GM12878 (cell line): ENCODE results near the gene ELOA. TPM values are rescaled to one million over a fixed set of nuclear protein-coding genes. Genes with fewer than 3 reads are reported as not detected.
A peak's percentile ranks its signal among the peaks of the same experiment; 100 is the strongest.

Experiments used
- BACH1 ChIP-seq: fragments of 450-650 bp; IDR thresholded peaks from 2 replicates; pipeline ENCODE4 v1.6.1; 2017; ENCODE audit warnings: mild to moderate bottlenecking, borderline replicate concordance
- BRCA1 ChIP-seq: IDR thresholded peaks from 2 replicates; pipeline ENCODE4 v1.6.1; 2011; ENCODE audit warnings: low read depth, low read length, improper control_type of control experiment
- CBFB ChIP-seq: IDR thresholded peaks from 2 replicates; pipeline ENCODE4 v1.6.1; 2016; ENCODE audit warnings: antibody characterized with exemption, low read depth
- CEBPB ChIP-seq, 2 experiments: fragments of 150-350 bp in 1 of 2; IDR thresholded peaks; 2 replicates each; pipeline ENCODE4 v1.6.1; 2012 to 2014; ENCODE audit warnings: low read depth in 2 of 2, low read length in 2 of 2, borderline replicate concordance in 1 of 2, inconsistent platforms in 1 of 2
- E4F1 ChIP-seq: fragments of 450-650 bp; IDR thresholded peaks from 2 replicates; pipeline ENCODE4 v1.6.1; 2018; ENCODE audit warnings: borderline replicate concordance, mild to moderate bottlenecking; ENCODE audit not compliant: partially characterized antibody
- EZH2 ChIP-seq: IDR thresholded peaks from 2 replicates; pipeline ENCODE4 v1.6.1; 2012; ENCODE audit warnings: low read depth, mild to moderate bottlenecking, control low read depth, inconsistent platforms, low read length, borderline replicate concordance; ENCODE audit not compliant: control insufficient read depth
- HCFC1 ChIP-seq: fragments of 150-350 bp; IDR thresholded peaks from 2 replicates; pipeline ENCODE4 v1.6.1; 2014; ENCODE audit warnings: low read length
- HDGF ChIP-seq: fragments of 450-650 bp; IDR thresholded peaks from 2 replicates; pipeline ENCODE4 v1.6.1; 2016; ENCODE audit warnings: antibody characterized with exemption
- KAT2A ChIP-seq: conservative IDR thresholded peaks from 2 replicates; pipeline ENCODE4 v1.6.1; 2011; ENCODE audit warnings: low read depth, low read length; ENCODE audit not compliant: control insufficient read depth
- NFIC ChIP-seq: IDR thresholded peaks from 2 replicates; pipeline ENCODE4 v1.6.1; 2012; ENCODE audit warnings: low read depth, mild to moderate bottlenecking, inconsistent platforms, low read length, moderate library complexity
- NFXL1 ChIP-seq: fragments of 450-650 bp; IDR thresholded peaks from 2 replicates; pipeline ENCODE4 v1.6.1; 2017; ENCODE audit warnings: antibody characterized with exemption, mild to moderate bottlenecking, borderline replicate concordance
- SMC3 ChIP-seq: IDR thresholded peaks from 2 replicates; pipeline ENCODE4 v1.6.1; 2011; ENCODE audit warnings: low read length, improper control_type of control experiment, borderline replicate concordance
- SREBF1 ChIP-seq: IDR thresholded peaks from 2 replicates; pipeline ENCODE4 v1.6.1; 2012; ENCODE audit warnings: mild to moderate bottlenecking, low read length
- SUPT20H ChIP-seq: IDR thresholded peaks from 2 replicates; pipeline ENCODE4 v1.6.1; 2011; ENCODE audit warnings: low read depth, mild to moderate bottlenecking, low read length, moderate library complexity, borderline replicate concordance; ENCODE audit not compliant: control insufficient read depth
- SUZ12 ChIP-seq: fragments of 200-600 bp; sonication (generic); IDR thresholded peaks from one replicate; pipeline ENCODE4 v1.6.1; 2018; ENCODE audit warnings: antibody characterized with exemption, mild to moderate bottlenecking; ENCODE audit not compliant: unreplicated experiment
- ZBTB11 ChIP-seq: fragments of 450-650 bp; formaldehyde crosslinking; IDR thresholded peaks from 2 replicates; pipeline ENCODE4 v1.5.0; 2022; ENCODE audit warnings: mild to moderate bottlenecking, missing genetic modification characterization
- ZNF207 ChIP-seq: fragments of 450-650 bp; IDR thresholded peaks from 2 replicates; pipeline ENCODE4 v1.6.1; 2014; ENCODE audit warnings: antibody characterized with exemption, mild to moderate bottlenecking, borderline replicate concordance
- ZNF24 ChIP-seq: fragments of 450-650 bp; IDR thresholded peaks from 2 replicates; pipeline ENCODE4 v1.6.1; 2017; ENCODE audit warnings: antibody characterized with exemption, mild to moderate bottlenecking
- ZNF687 ChIP-seq: fragments of 450-650 bp; IDR thresholded peaks from 2 replicates; pipeline ENCODE4 v1.6.1; 2017; ENCODE audit warnings: mild to moderate bottlenecking, moderate library complexity
- ZSCAN29 ChIP-seq: fragments of 450-650 bp; IDR thresholded peaks from 2 replicates; pipeline ENCODE4 v1.6.1; 2017; ENCODE audit warnings: mild to moderate bottlenecking, moderate library complexity
- polyA plus RNA-seq, 11 experiments: library from polyadenylated mRNA; depleted of rRNA in 4 of 11; unstranded in 6 of 11; stranded (reverse) in 5 of 11; fragments of >200 nt; fragmentation: Nextera tagmentation in 4 of 11; fragmentation: Illumina TruSeq in 1 of 11; extraction: Ambion mirVana in 4 of 11; extraction: Trizol in 1 of 11; gene quantifications; 1 replicate in 1 of 11; 2 replicates in 10 of 11; pipeline versions ENCODE4 v1.2.1 to v1.2.3, GENCODE V29; 2011 to 2016; ENCODE audit warnings: inconsistent platforms in 2 of 11, missing spikeins in 2 of 11, low read depth in 1 of 11
- total RNA-seq, 4 experiments: library from RNA; depleted of rRNA in 3 of 4; stranded (reverse); fragments of >200 nt in 3 of 4; fragmentation: Illumina TruSeq in 1 of 4; extraction: Trizol in 1 of 4; gene quantifications; 2 replicates each; pipeline versions ENCODE4 v1.2.1 to v1.2.3, GENCODE V29; 2013 to 2021

The ELOA gene
- total and polyA plus RNA-seq, 10 of the 15 experiments (the other 5 are each of a cell fraction or from before 2014, with no cell fraction given): 20.1 to 63.6 (median 39.8) TPM

- TF ChIP-seq SUZ12 (no peak), ZNF687 (no peak; the same call in 1 of the 2 replicates), EZH2 (no peak), SUPT20H (no peak), ZBTB11 (no peak), CBFB (peak; percentile 71; the same call in 1 of the 2 replicates), KAT2A (no peak), BACH1 (no peak), SREBF1 (0 out of 2 replicates have a peak, but pooled peaks have one; percentile 12), ZSCAN29 (no peak), HDGF (no peak), NFIC (no peak), CEBPB (IDR thresholded peaks at IDR 0.05; ENCODE audit: borderline replicate concordance in 1 of 2, low read depth in 2 of 2, low read length in 2 of 2) (no peak), E4F1 (peak; percentile 78), NFXL1 (no peak), SMC3 (no peak), ZNF24 (no peak), BRCA1 (no peak), ZNF207 (no peak), HCFC1 (peak; percentile 73)
Observed at GRCh38 chr1:23800400-23801337, 57.4 kb downstream of the ELOA start, which contains the start of gene GALE (continued).
